Hematopoietic multipotent progenitor cell treated with erythropoietin and hydrocortisone succinate and interleukin-3 and kit ligand, for 17 days (in vitro differentiated cells): ENCODE results near the gene NPM3.

Experiments
- DNase-seq: peaks from one replicate; pipeline ENCODE4 v3.0.0-alpha.2; 2015; ENCODE audit warnings: low spot score

Gene NPM3

DNA sequence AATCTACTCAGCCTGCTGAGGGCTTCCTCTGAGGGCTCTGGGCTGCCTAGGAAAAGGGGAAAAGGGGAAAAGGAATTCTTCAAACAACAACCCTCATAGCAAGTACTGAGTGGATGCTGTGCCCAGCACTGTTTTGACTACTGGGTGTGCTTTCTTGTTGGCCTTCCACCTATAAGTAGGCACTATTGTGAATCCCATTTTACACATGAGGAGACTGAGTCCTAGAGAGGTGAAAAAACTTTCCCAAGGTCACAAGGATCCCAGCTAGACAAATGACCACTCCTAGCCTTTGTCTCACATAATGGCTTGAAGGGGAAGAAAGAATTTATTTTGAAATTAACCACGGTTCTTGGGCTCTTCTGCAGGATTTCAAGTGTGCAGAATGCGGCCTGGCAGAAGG, 24.4 kb downstream of the NPM3 start:
- DNase-seq, result no peak

DNA sequence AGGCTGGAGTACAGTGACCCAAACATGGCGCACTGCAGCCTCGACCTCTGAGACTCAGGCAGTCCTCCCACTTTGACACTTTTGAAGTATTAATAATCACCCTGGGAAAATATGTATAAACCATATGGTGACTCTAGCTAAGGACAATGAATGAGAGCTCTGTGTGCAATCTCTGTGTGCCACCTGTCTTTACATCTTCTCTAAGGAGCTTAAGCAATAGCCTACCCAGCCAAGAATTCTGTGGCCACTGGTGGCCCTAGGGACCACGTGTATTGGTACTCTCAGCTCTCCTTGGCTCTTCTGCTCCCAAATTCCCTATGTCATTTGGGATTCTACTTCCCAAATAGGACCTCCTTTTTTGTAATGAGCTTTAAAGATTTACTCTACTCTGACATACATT, 31.0 kb downstream of the NPM3 start:
- no peak for DNase-seq

GRCh38 chr10:101749047-101750016, 33.9 kb downstream of the NPM3 start:
- no peak for DNase-seq

DNA sequence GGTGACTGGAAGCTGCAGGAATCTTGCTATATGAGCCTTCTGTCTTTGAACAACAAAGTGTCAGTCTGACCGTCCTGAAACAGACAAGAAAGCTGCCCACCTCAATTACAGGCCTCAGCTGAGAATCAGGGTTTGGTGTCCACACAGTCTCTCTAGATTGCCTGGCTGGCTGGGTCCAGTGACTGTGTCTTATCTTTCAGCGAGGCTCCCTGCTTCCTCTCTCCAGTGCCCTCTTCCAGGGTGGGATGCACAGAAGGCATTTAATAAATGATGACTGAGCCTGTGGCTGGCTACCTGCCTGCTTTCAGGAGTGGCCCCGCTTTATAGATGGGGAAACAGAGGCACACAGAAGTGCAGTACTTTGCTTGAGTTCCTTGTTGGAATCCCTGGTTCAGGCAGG, 34.8 kb downstream of the NPM3 start:
- DNase-seq, result no peak

DNA sequence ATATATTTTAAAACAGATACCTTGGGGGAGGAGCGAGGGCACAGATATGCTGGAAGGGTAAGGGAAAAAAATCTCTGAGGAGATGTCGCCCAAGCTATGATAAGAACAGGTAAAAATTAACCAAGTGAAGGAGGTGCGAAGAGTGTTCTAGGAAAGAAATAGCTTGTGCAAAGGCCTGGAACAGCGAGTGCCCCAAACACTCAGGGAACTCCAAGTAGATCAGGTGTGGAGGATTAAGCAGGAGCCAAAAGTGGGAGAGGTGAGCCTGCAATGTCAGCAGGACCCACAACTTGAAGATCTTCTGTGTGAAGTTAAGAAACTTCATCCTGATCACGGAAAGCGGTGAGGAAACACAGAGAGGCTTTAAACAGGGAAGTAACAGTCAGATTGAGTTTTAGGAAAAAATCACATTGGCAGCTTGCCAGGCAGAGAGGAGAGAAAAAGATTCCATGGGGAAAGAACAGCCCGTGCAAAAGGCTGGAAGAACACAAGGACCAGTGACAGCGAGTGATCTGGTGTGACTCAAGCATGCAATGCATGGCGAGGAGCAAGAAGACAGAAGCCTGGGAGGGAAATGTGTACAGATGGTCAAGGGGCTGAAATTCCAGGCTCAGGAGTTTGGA, 38.1 kb downstream of the NPM3 start:
- DNase-seq, result no peak

GRCh38 chr10:101744267-101744666, 39.0 kb downstream of the NPM3 start:
- no peak for DNase-seq

- no peak for DNase-seq
Observed at GRCh38 chr10:101741938-101742337, 41.3 kb downstream of the NPM3 start.

GRCh38 chr10:101736666-101737065, 46.6 kb downstream of the NPM3 start:
- DNase-seq, result no peak

- no peak for DNase-seq
Observed at GRCh38 chr10:101732096-101732495, 51.1 kb downstream of the NPM3 start.
